ENCODE measurements around the gene TREH. TPM values are rescaled to one million over a fixed set of nuclear protein-coding genes. Genes with fewer than 3 reads are reported as not detected.
A peak's percentile ranks its signal among the peaks of the same experiment; 100 is the strongest.

Gene TREH
- total and polyA plus RNA-seq, 2 of the 8 experiments (the other 6 are each of a cell fraction or from before 2014, with no cell fraction given), result 0.03 TPM; not detected in 1

DNA sequence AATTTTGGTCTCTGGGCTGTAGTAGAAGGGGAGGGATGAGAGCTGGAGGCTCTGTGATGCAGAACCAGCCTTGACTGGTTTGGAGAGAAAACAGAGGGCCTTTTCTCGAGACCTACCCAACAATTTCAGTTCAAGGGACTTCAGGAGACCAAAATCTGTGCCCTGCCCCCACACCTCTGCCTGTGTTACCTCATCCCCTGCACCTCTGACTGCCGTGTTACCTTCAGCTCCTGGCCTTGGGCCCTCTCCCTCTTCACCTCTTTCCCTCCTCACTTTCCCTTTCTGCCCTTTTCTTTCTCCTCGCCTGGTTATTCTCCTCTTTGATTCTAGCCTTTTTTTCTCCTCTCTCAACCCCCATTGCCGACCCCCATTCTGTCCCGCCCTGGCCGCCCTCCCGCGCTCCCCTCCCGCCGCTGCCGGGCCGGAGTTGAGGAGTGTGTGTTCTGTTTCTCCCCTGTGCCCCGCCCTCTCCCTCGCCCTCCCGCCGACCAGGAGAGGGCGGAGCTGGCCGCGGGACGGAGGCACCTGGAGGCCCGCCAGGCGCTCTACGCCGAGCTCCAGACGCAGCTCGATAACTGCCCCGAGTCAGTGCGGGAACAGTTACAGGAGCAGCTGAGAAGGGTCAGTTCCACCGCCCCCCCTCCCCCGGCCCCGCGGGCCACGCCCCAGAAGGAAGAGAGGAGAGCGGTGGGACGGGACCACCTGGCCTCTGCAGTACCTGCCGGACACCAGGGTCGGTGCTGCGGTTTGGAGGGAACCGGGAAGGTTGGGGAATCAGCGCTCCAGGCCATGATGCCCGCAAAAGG is 44.8 kb downstream of the TREH start (continued):
- TF ChIP-seq, protein P1, sequence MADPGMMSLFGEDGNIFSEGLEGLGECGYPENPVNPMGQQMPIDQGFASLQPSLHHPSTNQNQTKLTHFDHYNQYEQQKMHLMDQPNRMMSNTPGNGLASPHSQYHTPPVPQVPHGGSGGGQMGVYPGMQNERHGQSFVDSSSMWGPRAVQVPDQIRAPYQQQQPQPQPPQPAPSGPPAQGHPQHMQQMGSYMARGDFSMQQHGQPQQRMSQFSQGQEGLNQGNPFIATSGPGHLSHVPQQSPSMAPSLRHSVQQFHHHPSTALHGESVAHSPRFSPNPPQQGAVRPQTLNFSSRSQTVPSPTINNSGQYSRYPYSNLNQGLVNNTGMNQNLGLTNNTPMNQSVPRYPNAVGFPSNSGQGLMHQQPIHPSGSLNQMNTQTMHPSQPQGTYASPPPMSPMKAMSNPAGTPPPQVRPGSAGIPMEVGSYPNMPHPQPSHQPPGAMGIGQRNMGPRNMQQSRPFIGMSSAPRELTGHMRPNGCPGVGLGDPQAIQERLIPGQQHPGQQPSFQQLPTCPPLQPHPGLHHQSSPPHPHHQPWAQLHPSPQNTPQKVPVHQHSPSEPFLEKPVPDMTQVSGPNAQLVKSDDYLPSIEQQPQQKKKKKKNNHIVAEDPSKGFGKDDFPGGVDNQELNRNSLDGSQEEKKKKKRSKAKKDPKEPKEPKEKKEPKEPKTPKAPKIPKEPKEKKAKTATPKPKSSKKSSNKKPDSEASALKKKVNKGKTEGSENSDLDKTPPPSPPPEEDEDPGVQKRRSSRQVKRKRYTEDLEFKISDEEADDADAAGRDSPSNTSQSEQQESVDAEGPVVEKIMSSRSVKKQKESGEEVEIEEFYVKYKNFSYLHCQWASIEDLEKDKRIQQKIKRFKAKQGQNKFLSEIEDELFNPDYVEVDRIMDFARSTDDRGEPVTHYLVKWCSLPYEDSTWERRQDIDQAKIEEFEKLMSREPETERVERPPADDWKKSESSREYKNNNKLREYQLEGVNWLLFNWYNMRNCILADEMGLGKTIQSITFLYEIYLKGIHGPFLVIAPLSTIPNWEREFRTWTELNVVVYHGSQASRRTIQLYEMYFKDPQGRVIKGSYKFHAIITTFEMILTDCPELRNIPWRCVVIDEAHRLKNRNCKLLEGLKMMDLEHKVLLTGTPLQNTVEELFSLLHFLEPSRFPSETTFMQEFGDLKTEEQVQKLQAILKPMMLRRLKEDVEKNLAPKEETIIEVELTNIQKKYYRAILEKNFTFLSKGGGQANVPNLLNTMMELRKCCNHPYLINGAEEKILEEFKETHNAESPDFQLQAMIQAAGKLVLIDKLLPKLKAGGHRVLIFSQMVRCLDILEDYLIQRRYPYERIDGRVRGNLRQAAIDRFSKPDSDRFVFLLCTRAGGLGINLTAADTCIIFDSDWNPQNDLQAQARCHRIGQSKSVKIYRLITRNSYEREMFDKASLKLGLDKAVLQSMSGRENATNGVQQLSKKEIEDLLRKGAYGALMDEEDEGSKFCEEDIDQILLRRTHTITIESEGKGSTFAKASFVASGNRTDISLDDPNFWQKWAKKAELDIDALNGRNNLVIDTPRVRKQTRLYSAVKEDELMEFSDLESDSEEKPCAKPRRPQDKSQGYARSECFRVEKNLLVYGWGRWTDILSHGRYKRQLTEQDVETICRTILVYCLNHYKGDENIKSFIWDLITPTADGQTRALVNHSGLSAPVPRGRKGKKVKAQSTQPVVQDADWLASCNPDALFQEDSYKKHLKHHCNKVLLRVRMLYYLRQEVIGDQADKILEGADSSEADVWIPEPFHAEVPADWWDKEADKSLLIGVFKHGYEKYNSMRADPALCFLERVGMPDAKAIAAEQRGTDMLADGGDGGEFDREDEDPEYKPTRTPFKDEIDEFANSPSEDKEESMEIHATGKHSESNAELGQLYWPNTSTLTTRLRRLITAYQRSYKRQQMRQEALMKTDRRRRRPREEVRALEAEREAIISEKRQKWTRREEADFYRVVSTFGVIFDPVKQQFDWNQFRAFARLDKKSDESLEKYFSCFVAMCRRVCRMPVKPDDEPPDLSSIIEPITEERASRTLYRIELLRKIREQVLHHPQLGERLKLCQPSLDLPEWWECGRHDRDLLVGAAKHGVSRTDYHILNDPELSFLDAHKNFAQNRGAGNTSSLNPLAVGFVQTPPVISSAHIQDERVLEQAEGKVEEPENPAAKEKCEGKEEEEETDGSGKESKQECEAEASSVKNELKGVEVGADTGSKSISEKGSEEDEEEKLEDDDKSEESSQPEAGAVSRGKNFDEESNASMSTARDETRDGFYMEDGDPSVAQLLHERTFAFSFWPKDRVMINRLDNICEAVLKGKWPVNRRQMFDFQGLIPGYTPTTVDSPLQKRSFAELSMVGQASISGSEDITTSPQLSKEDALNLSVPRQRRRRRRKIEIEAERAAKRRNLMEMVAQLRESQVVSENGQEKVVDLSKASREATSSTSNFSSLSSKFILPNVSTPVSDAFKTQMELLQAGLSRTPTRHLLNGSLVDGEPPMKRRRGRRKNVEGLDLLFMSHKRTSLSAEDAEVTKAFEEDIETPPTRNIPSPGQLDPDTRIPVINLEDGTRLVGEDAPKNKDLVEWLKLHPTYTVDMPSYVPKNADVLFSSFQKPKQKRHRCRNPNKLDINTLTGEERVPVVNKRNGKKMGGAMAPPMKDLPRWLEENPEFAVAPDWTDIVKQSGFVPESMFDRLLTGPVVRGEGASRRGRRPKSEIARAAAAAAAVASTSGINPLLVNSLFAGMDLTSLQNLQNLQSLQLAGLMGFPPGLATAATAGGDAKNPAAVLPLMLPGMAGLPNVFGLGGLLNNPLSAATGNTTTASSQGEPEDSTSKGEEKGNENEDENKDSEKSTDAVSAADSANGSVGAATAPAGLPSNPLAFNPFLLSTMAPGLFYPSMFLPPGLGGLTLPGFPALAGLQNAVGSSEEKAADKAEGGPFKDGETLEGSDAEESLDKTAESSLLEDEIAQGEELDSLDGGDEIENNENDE (IDR thresholded peaks at IDR 0.05; ENCODE audit: insufficient replicate concordance, low read length), result no peak
- TF ChIP-seq CHD1 (IDR thresholded peaks at IDR 0.05; ENCODE audit: low read depth, low read length) (no peak), TBP (IDR thresholded peaks at IDR 0.05; ENCODE audit: low read depth, low read length) (peak; percentile 39; the same call in 1 of the 2 replicates), PHF8 (conservative IDR thresholded peaks at IDR 0.05; ENCODE audit: low read depth, low read length) (0 out of 2 replicates have a peak, but pooled peaks have one; percentile 31), RNF2 (IDR thresholded peaks at IDR 0.05; ENCODE audit: borderline replicate concordance, low read depth, low read length, missing control alignments, poor library complexity, severe bottlenecking) (no peak), TAF7 (optimal IDR thresholded peaks at IDR 0.05; ENCODE audit: borderline replicate concordance, low read depth, low read length) (peak; percentile 57), ASH2L (IDR thresholded peaks at IDR 0.05; ENCODE audit: low read length) (peak; percentile 98), RFX5 (IDR thresholded peaks at IDR 0.05; ENCODE audit: borderline replicate concordance, low read depth, low read length) (no peak)
- TF ChIP-seq, protein P2, sequence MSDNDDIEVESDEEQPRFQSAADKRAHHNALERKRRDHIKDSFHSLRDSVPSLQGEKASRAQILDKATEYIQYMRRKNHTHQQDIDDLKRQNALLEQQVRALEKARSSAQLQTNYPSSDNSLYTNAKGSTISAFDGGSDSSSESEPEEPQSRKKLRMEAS (IDR thresholded peaks at IDR 0.05), result peak; percentile 65; the same call in 1 of the 2 replicates
